ENCODE results near the gene FAM227A.

DNA sequence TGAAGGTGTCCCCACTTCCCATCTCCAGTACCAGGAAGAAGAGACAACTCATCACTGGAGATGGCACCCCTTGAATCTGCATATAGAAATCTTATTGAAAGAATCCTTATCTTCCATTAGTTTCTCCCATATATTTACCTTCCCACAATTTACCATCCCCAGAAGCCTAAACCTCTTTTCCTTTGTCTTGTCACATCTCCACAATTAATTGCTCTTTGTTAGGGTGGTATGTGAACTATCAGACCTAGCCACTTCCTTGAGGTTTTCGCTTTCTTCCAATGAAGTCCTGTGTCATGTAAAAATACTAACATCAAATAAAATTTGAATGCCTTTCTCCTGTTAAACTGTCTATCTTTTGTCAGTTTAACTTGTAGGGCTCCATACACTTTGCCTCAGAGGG lies 37.9 kb downstream of the FAM227A start:
- TF ChIP-seq CTCF (IDR thresholded peaks at IDR 0.05) = no peak
- no peak for TF ChIP-seq POLR2A (IDR thresholded peaks at IDR 0.05)
- no peak for TF ChIP-seq POLR2AphosphoS5 (IDR thresholded peaks at IDR 0.05)

Measured in prostate gland (tissue), 2 donors.